Right ventricle myocardium inferior (tissue), 1 donor: ENCODE data around the gene CASP2. TPM values are rescaled to one million over a fixed set of nuclear protein-coding genes. Genes with fewer than 3 reads are reported as not detected.
"Not testable (repeated sequence)": the region's sequence is repeated elsewhere in the genome, so short reads cannot be mapped to it uniquely, and the experiment has no call there.

Experiments
- ATAC-seq: fragments of 200-7000 bp; cut with Tn5 transposase; one replicate; pipeline ENCODE4 v1.9.1; 2020; ENCODE audit warnings: mild to moderate bottlenecking, moderate library complexity
- DNase-seq: peaks from one replicate; pipeline ENCODE4 v3.0.0; 2021; ENCODE audit errors: missing footprints
- intact Hi-C: fragments of 100-400 bp; cut with DNase I; formaldehyde crosslinking; loops from one replicate; pipeline ENCODE4 v1.11.0; 2022
- total RNA-seq: library from RNA; stranded (reverse); fragmentation: NEBNext Ultra II Directional; extraction: Animal tissue kit (Norgen Biotek cat#: 25700); gene quantifications from one replicate; pipeline ENCODE4 v1.2.1, GENCODE V29; 2021
- donor health status: DM: no; HTN: yes; CAD: no; lungs with severe emphysema.

Gene CASP2
- total RNA-seq, 1 donor from 2014 or later: 11.8 TPM

GRCh38 chr7:143286522-143286890, 1.6 kb upstream of the CASP2 start:
- intact Hi-C loops: loop anchor here (5.0 kb wide), 1 partner anchor 44 kb away; no protein-coding TSS in a partner anchor
- no peak for ATAC-seq
- DNase-seq: no peak

- no peak for ATAC-seq
- intact Hi-C loops: loop anchor here (5.0 kb wide), 1 partner anchor 45 kb away; no protein-coding TSS in a partner anchor
- DNase-seq: no peak
Observed at GRCh38 chr7:143287339-143287934, 714 bp upstream of the CASP2 start.

GRCh38 chr7:143288836-143289235, 685 bp downstream of the CASP2 start:
- intact Hi-C loops: loop anchor here (5.0 kb wide), 1 partner anchor 47 kb away; no protein-coding TSS in a partner anchor
- no peak for DNase-seq
- ATAC-seq: no peak

- intact Hi-C loops: loop anchor here (5.0 kb wide), 1 partner anchor 47 kb away; no protein-coding TSS in a partner anchor
- DNase-seq (no peak), ATAC-seq (no peak)
Observed at GRCh38 chr7:143289421-143289820, 1.3 kb downstream of the CASP2 start.

GRCh38 chr7:143289888-143290287, 1.7 kb downstream of the CASP2 start:
- DNase-seq, ATAC-seq: not testable (repeated sequence)
- intact Hi-C loops: loop anchor here (5.0 kb wide), 1 partner anchor 48 kb away; no protein-coding TSS in a partner anchor

- intact Hi-C loops: no loop called here
- ATAC-seq (no peak), DNase-seq (no peak)
Observed at GRCh38 chr7:143290293-143290692, 2.1 kb downstream of the CASP2 start.

GRCh38 chr7:143292876-143293275, 4.7 kb downstream of the CASP2 start:
- ATAC-seq: no peak
- no peak for DNase-seq
- intact Hi-C loops: no loop called here

- DNase-seq: no peak
- intact Hi-C loops: no loop called here
- ATAC-seq: no peak
Observed at GRCh38 chr7:143295870-143296269, 7.7 kb downstream of the CASP2 start.

- intact Hi-C loops: no loop called here
- DNase-seq (no peak), ATAC-seq (no peak)
Observed at GRCh38 chr7:143296686-143297085, 8.5 kb downstream of the CASP2 start.

GRCh38 chr7:143299346-143299745, 11.2 kb downstream of the CASP2 start:
- no peak for DNase-seq
- intact Hi-C loops: no loop called here
- ATAC-seq: peak; percentile 35

- no peak for DNase-seq
- intact Hi-C loops: no loop called here
- ATAC-seq: peak; percentile 46
Observed at GRCh38 chr7:143299840-143300239, 11.7 kb downstream of the CASP2 start.

- no peak for ATAC-seq
- intact Hi-C loops: no loop called here
Observed at GRCh38 chr7:143300959-143301935, 13.1 kb downstream of the CASP2 start.

GRCh38 chr7:143303733-143304132, 15.6 kb downstream of the CASP2 start:
- intact Hi-C loops: no loop called here
- ATAC-seq: no peak
- DNase-seq: no peak

More at GRCh38 chr7:143300959-143301935, 13.1 kb downstream of the CASP2 start:
- DNase-seq: no peak

GRCh38 chr7:143304938-143305337, 16.8 kb downstream of the CASP2 start:
- ATAC-seq (no peak), DNase-seq (no peak)
- intact Hi-C loops: loop anchor here (1.0 to 5.0 kb wide), 2 partner anchors 65 to 112 kb away; no protein-coding TSS in a partner anchor

GRCh38 chr7:143305423-143306070, 17.4 kb downstream of the CASP2 start:
- intact Hi-C loops: loop anchor here (1.0 to 5.0 kb wide), 2 partner anchors 65 to 112 kb away; no protein-coding TSS in a partner anchor
- peak; percentile 82 for ATAC-seq
- DNase-seq: peak; percentile 82

GRCh38 chr7:143308632-143309031, 20.5 kb downstream of the CASP2 start:
- ATAC-seq (no peak), DNase-seq (no peak)
- intact Hi-C loops: loop anchor here (5.0 kb wide), 1 partner anchor 109 kb away; no protein-coding TSS in a partner anchor

GRCh38 chr7:143314127-143314526, 26.0 kb downstream of the CASP2 start:
- intact Hi-C loops: no loop called here

GRCh38 chr7:143315776-143316175, 27.6 kb downstream of the CASP2 start, which contains the start of gene CLCN1:
CLCN1 (plus strand) TSS chr7:143316111; CDS start chr7:143316213, 102 bp downstream.
- intact Hi-C loops: no loop called here
- ATAC-seq: no peak
- DNase-seq: no peak

More at GRCh38 chr7:143314127-143314526, 26.0 kb downstream of the CASP2 start:
- no peak for ATAC-seq
- DNase-seq: no peak

- intact Hi-C loops: no loop called here
- no peak for DNase-seq
- ATAC-seq: no peak
Observed at GRCh38 chr7:143316492-143316891, 28.3 kb downstream of the CASP2 start.
